K562 (cell line): Measurements from ENCODE around the gene ECSCR. TPM values are rescaled to one million over a fixed set of nuclear protein-coding genes. Genes with fewer than 3 reads are reported as not detected.
A peak's percentile ranks its signal among the peaks of the same experiment; 100 is the strongest.

Experiments
- ATAC-seq: fragments of 200-7000 bp; cut with Tn5 transposase; 3 replicates; pipeline ENCODE4 v1.9.1; 2020; ENCODE audit warnings: moderate library complexity
- BruUV-seq: library from RNA; stranded (reverse); fragments of 400-500 nt; replicated peaks from 2 replicates; lab custom pipeline; 2021; lab: Mats Ljungman, UMichigan
- CTCF ChIA-PET: fragments of 300-600 bp; formaldehyde crosslinking; extraction: SDS; loops from one replicate; lab custom pipeline; 2021; ENCODE audit warnings: low intra/inter-chr PET ratio; lab: Yijun Ruan, JAX
- POLR2A ChIA-PET: fragments of 300-600, 350-650 bp; sonication (Branson Sonifier 250); formaldehyde crosslinking; extraction: SDS; loops from one replicate; lab custom pipeline; 2021; ENCODE audit warnings: antibody characterized with exemption, inconsistent platforms; lab: Yijun Ruan, JAX
- DNase-seq, 4 experiments: peaks; one replicate each; pipeline versions ENCODE4 v3.0.0 to v3.0.0-alpha.2; 2011 to 2018; ENCODE audit warnings: low spot score in 3 of 4, mixed read lengths in 3 of 4; ENCODE audit errors: extremely low read depth in 1 of 4
- FAIRE-seq: peaks from 2 replicates; lab custom pipeline; 2011; peaks lifted over from hg19 to GRCh38; lab: Jason Lieb, UNC
- H2AFZ ChIP-seq: 2 replicates; pipeline ENCODE4 v1.6.0; 2011; ENCODE audit warnings: low read depth, low read length, control low read depth, inconsistent platforms
- H3K27ac ChIP-seq: fragments of 200-600 bp; 3 replicates; pipeline ENCODE4 v1.8.0; 2011; ENCODE audit warnings: low read depth, mild to moderate bottlenecking, control low read depth, inconsistent platforms, low read length, moderate library complexity, mixed read lengths; ENCODE audit errors: extremely low read depth
- H3K27me3 ChIP-seq, 2 experiments: fragments of 300-600 bp in 1 of 2; 2 replicates in 1 of 2; 3 replicates in 1 of 2; pipeline versions ENCODE4 v1.6.0 to v1.8.0; 2011; ENCODE audit warnings: inconsistent platforms in 2 of 2, low read length in 2 of 2, mild to moderate bottlenecking in 1 of 2, mixed read lengths in 1 of 2, moderate library complexity in 1 of 2; ENCODE audit not compliant: control insufficient read depth in 2 of 2, insufficient read depth in 2 of 2
- H3K36me3 ChIP-seq: fragments of 300-600 bp; 3 replicates; pipeline ENCODE4 v1.8.0; 2011; ENCODE audit warnings: mild to moderate bottlenecking, low read length, inconsistent platforms; ENCODE audit not compliant: control insufficient read depth, insufficient read depth
- H3K4me1 ChIP-seq, 2 experiments: fragments of 200-600 bp in 1 of 2; replicated peaks in 1 of 2; 2 replicates in 1 of 2; 3 replicates in 1 of 2; pipeline versions ENCODE4 v1.5.1 to v1.8.0; 2011; ENCODE audit warnings: inconsistent platforms in 2 of 2, low read length in 2 of 2, mild to moderate bottlenecking in 1 of 2, mixed read lengths in 1 of 2, moderate library complexity in 1 of 2; ENCODE audit not compliant: control insufficient read depth in 2 of 2, insufficient read depth in 2 of 2
- H3K4me2 ChIP-seq: 2 replicates; pipeline ENCODE4 v1.6.1; 2011; ENCODE audit warnings: low read length, control low read depth, inconsistent platforms, mixed read lengths; ENCODE audit not compliant: insufficient read depth
- H3K4me3 ChIP-seq: fragments of 200-600 bp; sonication (generic), shearing (Covaris generic); 2 replicates; pipeline ENCODE4 v1.5.1; 2016; ENCODE audit warnings: control low read depth, inconsistent platforms
- H3K79me2 ChIP-seq: fragments of 200-600 bp; 3 replicates; pipeline ENCODE4 v1.8.0; 2011; ENCODE audit warnings: low read length, inconsistent platforms; ENCODE audit not compliant: control insufficient read depth, insufficient read depth
- H3K9ac ChIP-seq, 2 experiments: 2 replicates each; pipeline versions ENCODE4 v1.6.0 to v1.6.1; 2011; ENCODE audit warnings: low read depth in 2 of 2, low read length in 2 of 2, control low read depth in 1 of 2, inconsistent platforms in 1 of 2, mild to moderate bottlenecking in 1 of 2, mixed read lengths in 1 of 2; ENCODE audit not compliant: insufficient read depth in 1 of 2
- H3K9me1 ChIP-seq: one replicate; pipeline ENCODE4 v1.6.0; 2011; ENCODE audit warnings: inconsistent platforms, mild to moderate bottlenecking, low read length, moderate library complexity; ENCODE audit not compliant: control insufficient read depth, insufficient read depth
- H3K9me3 ChIP-seq: replicated peaks from 2 replicates; pipeline ENCODE4 v1.5.1; 2011; ENCODE audit warnings: low read depth, low read length, inconsistent platforms; ENCODE audit not compliant: control insufficient read depth, insufficient read depth
- H4K20me1 ChIP-seq: replicated peaks from 2 replicates; pipeline ENCODE4 v1.6.1; 2011; ENCODE audit warnings: low read length, inconsistent platforms, mixed read lengths; ENCODE audit not compliant: control insufficient read depth, insufficient read depth
- NBN ChIP-seq: fragments of 450-650 bp; IDR thresholded peaks from 2 replicates; pipeline ENCODE4 v1.6.1; 2016; ENCODE audit warnings: low read depth, mild to moderate bottlenecking
- NCOA2 ChIP-seq, 2 experiments: fragments of 450-650 bp; IDR thresholded peaks; 2 replicates each; pipeline ENCODE4 v1.6.1; 2018; ENCODE audit warnings: mild to moderate bottlenecking in 2 of 2, moderate library complexity in 1 of 2; ENCODE audit not compliant: partially characterized antibody in 2 of 2
- PHF20 ChIP-seq: fragments of 450-650 bp; IDR thresholded peaks from 2 replicates; pipeline ENCODE4 v1.6.1; 2018; ENCODE audit not compliant: partially characterized antibody
- SMARCA5 ChIP-seq: fragments of 450-650 bp; IDR thresholded peaks from 2 replicates; pipeline ENCODE4 v1.6.1; 2016
- SOX6 ChIP-seq: fragments of 450-650 bp; IDR thresholded peaks from 2 replicates; pipeline ENCODE4 v1.6.1; 2014; ENCODE audit warnings: mild to moderate bottlenecking
- TRIM24 ChIP-seq, 2 experiments: fragments of 450-650 bp; IDR thresholded peaks; 2 replicates each; pipeline ENCODE4 v1.6.1; 2016
- WHSC1 ChIP-seq: IDR thresholded peaks from one replicate; pipeline ENCODE4 v1.6.1; 2012; ENCODE audit warnings: low read length, control low read depth, inconsistent platforms
- ZNF316 ChIP-seq: fragments of 450-650 bp; IDR thresholded peaks from 2 replicates; pipeline ENCODE4 v1.6.1; 2016
- ZNF699 ChIP-seq: fragments of 250-450 bp; sonication (Bioruptor Pico); IDR thresholded peaks from 2 replicates; pipeline ENCODE4 v1.8.0; 2021; ENCODE audit warnings: mild to moderate bottlenecking, moderate library complexity; ENCODE audit not compliant: insufficient replicate concordance
- WGBS: fragments of 100-300 bp; shearing (Covaris generic); methylation state at CpG from one replicate; pipeline ENCODE4 v1.1.6; 2016; ENCODE audit warnings: low coverage, mixed read lengths; ENCODE audit not compliant: insufficient coverage; ENCODE audit errors: missing lambda C conversion rate; 5-methylcytosine and 5-hydroxymethylcytosine counted together
- in situ Hi-C: fragments of 300-500 bp; cut with MboI; formaldehyde crosslinking; loops from 4 replicates; pipeline ENCODE4 v1.15.0; 2018; ENCODE audit warnings: inconsistent platforms, mixed read lengths
- intact Hi-C: fragments of 100-400 bp; cut with micrococcal nuclease; formaldehyde crosslinking; loops from 2 replicates; pipeline ENCODE4 v1.14.2; 2022
- polyA plus RNA-seq, 8 experiments: library from polyadenylated mRNA; depleted of rRNA in 4 of 8; stranded (reverse) in 5 of 8; unstranded in 3 of 8; fragments of >200 nt; fragmentation: Nextera tagmentation in 2 of 8; fragmentation: Illumina TruSeq in 1 of 8; extraction: Ambion mirVana in 2 of 8; extraction: Trizol in 1 of 8; gene quantifications; 2 replicates each; pipeline versions ENCODE4 v1.2.1 to v1.2.3, GENCODE V29; 2011 to 2014; ENCODE audit warnings: inconsistent platforms in 1 of 8, missing spikeins in 1 of 8
- total RNA-seq, 7 experiments: library from RNA; depleted of rRNA in 6 of 7; stranded (reverse); fragments of >200 nt in 6 of 7; fragmentation: Illumina TruSeq in 2 of 7; extraction: Trizol in 2 of 7; gene quantifications; 2 replicates each; pipeline versions ENCODE4 v1.2.1 to v1.2.3, GENCODE V29; 2011 to 2021; ENCODE audit warnings: low replicate concordance in 1 of 7
- TF ChIP-seq, protein P1 (sequence below): fragments of 250-450 bp; sonication (Bioruptor Pico); IDR thresholded peaks from 2 replicates; pipeline ENCODE4 v1.8.0; 2022; ENCODE audit warnings: inconsistent platforms
- TF ChIP-seq, protein P2 (sequence below): sonication (generic); formaldehyde crosslinking; IDR thresholded peaks from 2 replicates; pipeline ENCODE4 v1.8.0; 2023; ENCODE audit warnings: missing genetic modification reagents, mild to moderate bottlenecking, borderline replicate concordance
- TF ChIP-seq, protein P3 (sequence below), 2 experiments: fragments of 450-650 bp; IDR thresholded peaks; 2 replicates each; pipeline ENCODE4 v1.6.1; 2016

Gene ECSCR
- total and polyA plus RNA-seq, 9 of the 15 experiments (the other 6 are each of a cell fraction or from before 2014, with no cell fraction given): 0.10 to 0.25 (median 0.13) TPM; not detected in 6

DNA sequence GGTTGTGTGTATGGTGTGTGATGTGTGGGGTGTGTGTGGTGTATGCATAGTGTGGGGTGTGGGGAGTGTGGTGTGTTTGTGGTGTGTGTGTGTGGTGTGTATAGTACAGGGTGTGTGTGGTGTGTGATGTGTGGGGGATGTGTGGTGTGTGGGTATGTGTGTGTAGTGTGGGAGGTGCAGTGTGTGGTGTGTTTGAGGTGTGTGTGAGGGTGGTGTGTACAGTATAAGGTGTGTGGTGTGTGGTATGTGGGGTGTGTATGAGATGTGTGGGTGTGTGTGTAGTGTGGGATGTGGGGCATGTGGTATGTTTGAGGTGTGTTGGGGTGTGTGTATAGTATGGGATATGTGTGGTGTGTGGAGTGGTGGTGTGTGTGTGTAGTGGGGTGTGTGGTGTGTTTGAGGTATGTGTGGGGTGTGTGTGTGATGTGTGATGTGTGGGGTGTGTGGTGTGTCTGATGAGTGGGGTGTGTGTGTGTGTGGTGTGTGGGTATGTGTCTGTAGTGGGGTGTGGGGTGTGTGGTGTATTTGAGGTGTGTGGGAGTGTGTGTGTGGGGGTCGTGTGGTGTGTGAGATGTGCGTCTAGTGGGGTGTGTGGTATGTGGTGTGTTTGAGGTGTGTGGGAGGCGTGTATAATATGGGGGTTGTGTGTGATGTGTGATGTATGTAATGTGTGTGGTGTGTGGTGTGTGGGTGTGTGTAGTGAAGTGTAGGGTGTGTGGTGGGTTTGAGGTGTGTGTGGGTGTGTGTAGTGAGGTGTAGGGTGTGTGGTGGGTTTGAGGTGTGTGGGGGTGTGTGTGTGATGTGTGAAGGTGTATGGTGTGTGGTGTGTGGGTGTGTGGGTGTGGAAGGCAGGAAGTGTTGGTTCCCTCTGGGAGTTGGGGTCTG, 8.6 kb downstream of the ECSCR start:
- 48% methylated on average over 2 of the region's 3 CpGs for WGBS
- ChIA-PET CTCF (no interaction called here), POLR2A (interaction anchor here (1.4 kb wide), 1 partner anchor 8 kb away, joined by 5 read pairs; no protein-coding TSS in a partner anchor)
- DNase-seq: no peak
- Histone ChIP-seq H3K9me3 (no peaks in the 10 kb centered on the region), H3K9ac (no peak overlapping the region), H3K27ac (no peak overlapping the region; the same call in 2 of the 3 replicates), H3K4me3 (no peak overlapping the region), H3K4me2 (no peak overlapping the region), H3K4me1 (peaks cover 1 to 12% of the 10 kb centered on the region in 2 experiments; a peak in 3 of 5 replicates), H4K20me1 (no peaks in the 10 kb centered on the region), H3K79me2 (no peaks in the 10 kb centered on the region), H2AFZ (0 out of 2 replicates have a peak overlapping the region, but pooled peaks have one; percentile 32), H3K27me3 (no peaks in the 10 kb centered on the region), H3K36me3 (no peaks in the 10 kb centered on the region), H3K9me1 (peaks cover 4% of the 10 kb centered on the region)
- in situ Hi-C loops (no loop called here), intact Hi-C loops (no loop called here)
- BruUV-seq: no TSS peak
- no peak for ATAC-seq
- no peak for FAIRE-seq
- TF ChIP-seq TRIM24 (IDR thresholded peaks at IDR 0.05): peak in 1 of 2 experiments; percentile 15; a peak in 1 of 4 replicates
- TF ChIP-seq, protein P1, sequence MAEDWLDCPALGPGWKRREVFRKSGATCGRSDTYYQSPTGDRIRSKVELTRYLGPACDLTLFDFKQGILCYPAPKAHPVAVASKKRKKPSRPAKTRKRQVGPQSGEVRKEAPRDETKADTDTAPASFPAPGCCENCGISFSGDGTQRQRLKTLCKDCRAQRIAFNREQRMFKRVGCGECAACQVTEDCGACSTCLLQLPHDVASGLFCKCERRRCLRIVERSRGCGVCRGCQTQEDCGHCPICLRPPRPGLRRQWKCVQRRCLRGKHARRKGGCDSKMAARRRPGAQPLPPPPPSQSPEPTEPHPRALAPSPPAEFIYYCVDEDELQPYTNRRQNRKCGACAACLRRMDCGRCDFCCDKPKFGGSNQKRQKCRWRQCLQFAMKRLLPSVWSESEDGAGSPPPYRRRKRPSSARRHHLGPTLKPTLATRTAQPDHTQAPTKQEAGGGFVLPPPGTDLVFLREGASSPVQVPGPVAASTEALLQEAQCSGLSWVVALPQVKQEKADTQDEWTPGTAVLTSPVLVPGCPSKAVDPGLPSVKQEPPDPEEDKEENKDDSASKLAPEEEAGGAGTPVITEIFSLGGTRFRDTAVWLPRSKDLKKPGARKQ (CRISPR knock-in tag): no peak
- TF ChIP-seq SMARCA5: no peak
- no peak for TF ChIP-seq ZNF316
- TF ChIP-seq WHSC1: no peak
- TF ChIP-seq ZNF699 (CRISPR knock-in tag): no peak
- TF ChIP-seq, protein P2, sequence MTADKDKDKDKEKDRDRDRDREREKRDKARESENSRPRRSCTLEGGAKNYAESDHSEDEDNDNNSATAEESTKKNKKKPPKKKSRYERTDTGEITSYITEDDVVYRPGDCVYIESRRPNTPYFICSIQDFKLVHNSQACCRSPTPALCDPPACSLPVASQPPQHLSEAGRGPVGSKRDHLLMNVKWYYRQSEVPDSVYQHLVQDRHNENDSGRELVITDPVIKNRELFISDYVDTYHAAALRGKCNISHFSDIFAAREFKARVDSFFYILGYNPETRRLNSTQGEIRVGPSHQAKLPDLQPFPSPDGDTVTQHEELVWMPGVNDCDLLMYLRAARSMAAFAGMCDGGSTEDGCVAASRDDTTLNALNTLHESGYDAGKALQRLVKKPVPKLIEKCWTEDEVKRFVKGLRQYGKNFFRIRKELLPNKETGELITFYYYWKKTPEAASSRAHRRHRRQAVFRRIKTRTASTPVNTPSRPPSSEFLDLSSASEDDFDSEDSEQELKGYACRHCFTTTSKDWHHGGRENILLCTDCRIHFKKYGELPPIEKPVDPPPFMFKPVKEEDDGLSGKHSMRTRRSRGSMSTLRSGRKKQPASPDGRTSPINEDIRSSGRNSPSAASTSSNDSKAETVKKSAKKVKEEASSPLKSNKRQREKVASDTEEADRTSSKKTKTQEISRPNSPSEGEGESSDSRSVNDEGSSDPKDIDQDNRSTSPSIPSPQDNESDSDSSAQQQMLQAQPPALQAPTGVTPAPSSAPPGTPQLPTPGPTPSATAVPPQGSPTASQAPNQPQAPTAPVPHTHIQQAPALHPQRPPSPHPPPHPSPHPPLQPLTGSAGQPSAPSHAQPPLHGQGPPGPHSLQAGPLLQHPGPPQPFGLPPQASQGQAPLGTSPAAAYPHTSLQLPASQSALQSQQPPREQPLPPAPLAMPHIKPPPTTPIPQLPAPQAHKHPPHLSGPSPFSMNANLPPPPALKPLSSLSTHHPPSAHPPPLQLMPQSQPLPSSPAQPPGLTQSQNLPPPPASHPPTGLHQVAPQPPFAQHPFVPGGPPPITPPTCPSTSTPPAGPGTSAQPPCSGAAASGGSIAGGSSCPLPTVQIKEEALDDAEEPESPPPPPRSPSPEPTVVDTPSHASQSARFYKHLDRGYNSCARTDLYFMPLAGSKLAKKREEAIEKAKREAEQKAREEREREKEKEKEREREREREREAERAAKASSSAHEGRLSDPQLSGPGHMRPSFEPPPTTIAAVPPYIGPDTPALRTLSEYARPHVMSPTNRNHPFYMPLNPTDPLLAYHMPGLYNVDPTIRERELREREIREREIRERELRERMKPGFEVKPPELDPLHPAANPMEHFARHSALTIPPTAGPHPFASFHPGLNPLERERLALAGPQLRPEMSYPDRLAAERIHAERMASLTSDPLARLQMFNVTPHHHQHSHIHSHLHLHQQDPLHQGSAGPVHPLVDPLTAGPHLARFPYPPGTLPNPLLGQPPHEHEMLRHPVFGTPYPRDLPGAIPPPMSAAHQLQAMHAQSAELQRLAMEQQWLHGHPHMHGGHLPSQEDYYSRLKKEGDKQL (CRISPR knock-in tag): no peak
- no peak for TF ChIP-seq NCOA2 (IDR thresholded peaks at IDR 0.05; ENCODE audit: partially characterized antibody in 2 of 2)
- no peak for TF ChIP-seq SOX6
- TF ChIP-seq PHF20: peak; percentile 64
- TF ChIP-seq NBN: no peak
- TF ChIP-seq, protein P3, sequence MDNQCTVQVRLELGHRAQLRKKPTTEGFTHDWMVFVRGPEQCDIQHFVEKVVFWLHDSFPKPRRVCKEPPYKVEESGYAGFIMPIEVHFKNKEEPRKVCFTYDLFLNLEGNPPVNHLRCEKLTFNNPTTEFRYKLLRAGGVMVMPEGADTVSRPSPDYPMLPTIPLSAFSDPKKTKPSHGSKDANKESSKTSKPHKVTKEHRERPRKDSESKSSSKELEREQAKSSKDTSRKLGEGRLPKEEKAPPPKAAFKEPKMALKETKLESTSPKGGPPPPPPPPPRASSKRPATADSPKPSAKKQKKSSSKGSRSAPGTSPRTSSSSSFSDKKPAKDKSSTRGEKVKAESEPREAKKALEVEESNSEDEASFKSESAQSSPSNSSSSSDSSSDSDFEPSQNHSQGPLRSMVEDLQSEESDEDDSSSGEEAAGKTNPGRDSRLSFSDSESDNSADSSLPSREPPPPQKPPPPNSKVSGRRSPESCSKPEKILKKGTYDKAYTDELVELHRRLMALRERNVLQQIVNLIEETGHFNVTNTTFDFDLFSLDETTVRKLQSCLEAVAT (IDR thresholded peaks at IDR 0.05): 0 out of 4 replicates have a peak, but pooled peaks of 1 of the 2 experiments have one; percentile 49
